Measurements from ENCODE around the gene PCNX3. TPM values are rescaled to one million over a fixed set of nuclear protein-coding genes. Genes with fewer than 3 reads are reported as not detected.

Gene PCNX3
- total and polyA plus RNA-seq, 2 of the 13 experiments (the other 11 are each of a cell fraction or from before 2014, with no cell fraction given) = 16.2 to 23.0 TPM

- TF ChIP-seq ZHX1 (CRISPR knock-in tag; IDR thresholded peaks at IDR 0.05; ENCODE audit: low read depth) = no peak
- TF ChIP-seq MAZ (IDR thresholded peaks at IDR 0.05; ENCODE audit: borderline replicate concordance, low read depth, low read length) = no peak
- peak; percentile 40; the same call in 1 of the 2 replicates for TF ChIP-seq MAZ (CRISPR knock-in tag; IDR thresholded peaks at IDR 0.05; ENCODE audit: low read depth)
- no peak for TF ChIP-seq DR1 (CRISPR knock-in tag; IDR thresholded peaks at IDR 0.05)
- no peak for TF ChIP-seq ZNF280D (CRISPR knock-in tag; IDR thresholded peaks at IDR 0.05)
- 0 out of 2 replicates have a peak, but pooled peaks have one; percentile 26 for TF ChIP-seq SRY (CRISPR knock-in tag; IDR thresholded peaks at IDR 0.05)
- no peak for TF ChIP-seq LRRFIP1 (CRISPR knock-in tag; conservative IDR thresholded peaks at IDR 0.05)
- TF ChIP-seq ZNF205 (CRISPR knock-in tag; IDR thresholded peaks at IDR 0.05) = no peak
- no peak for TF ChIP-seq ZNF512B (CRISPR knock-in tag; IDR thresholded peaks at IDR 0.05; ENCODE audit: borderline replicate concordance)
- no peak for TF ChIP-seq MTA1 (CRISPR knock-in tag; IDR thresholded peaks at IDR 0.05; ENCODE audit: borderline replicate concordance)
- no peak for TF ChIP-seq ZFP36L1 (CRISPR knock-in tag; IDR thresholded peaks at IDR 0.05)
- TF ChIP-seq BRCA1 (CRISPR knock-in tag; IDR thresholded peaks at IDR 0.05) = no peak
- TF ChIP-seq KLF16 (CRISPR knock-in tag; IDR thresholded peaks at IDR 0.05) = peak in 1 of 2 experiments; percentile 15; a peak in 2 of 4 replicates
- no peak for TF ChIP-seq YY1 (IDR thresholded peaks at IDR 0.05; ENCODE audit: insufficient read depth, insufficient replicate concordance, low read depth, low read length)
- TF ChIP-seq TCF7L2 (IDR thresholded peaks at IDR 0.05; ENCODE audit: low read depth, low read length) = no peak
- TF ChIP-seq ARID2 (CRISPR knock-in tag; IDR thresholded peaks at IDR 0.05; ENCODE audit: borderline replicate concordance) = 0 out of 2 replicates have a peak, but pooled peaks have one; percentile 69
- peak; percentile 52 for TF ChIP-seq MED8 (CRISPR knock-in tag; IDR thresholded peaks at IDR 0.05; ENCODE audit: insufficient replicate concordance)
Measured at GRCh38 chr11:65615950-65616574, 486 bp downstream of the PCNX3 start (continued).
